Natural killer cell (primary cell): ENCODE data around the gene FPR3. TPM values are rescaled to one million over a fixed set of nuclear protein-coding genes. Genes with fewer than 3 reads are reported as not detected.

Experiments
- ATAC-seq, 3 donors: fragments of 150-1000 bp in 2 of 3; fragments of 200-7000 bp in 1 of 3; cut with Tn5 transposase; 1 replicate in 1 of 3; 2 replicates in 2 of 3; pipeline ENCODE4 v1.10.0; 2021; ENCODE audit warnings: mild to moderate bottlenecking in 2 of 3, moderate library complexity in 2 of 3
- DNase-seq, 2 donors: peaks; one replicate each; pipeline versions ENCODE4 v3.0.0 to v3.0.0-alpha.2; 2013 to 2021; ENCODE audit warnings: mixed read lengths in 1 of 2
- H3K27ac ChIP-seq: one replicate; pipeline ENCODE4 v1.5.1; 2013; ENCODE audit warnings: mild to moderate bottlenecking, low read length
- H3K27me3 ChIP-seq: one replicate; pipeline ENCODE4 v1.6.1; 2013; ENCODE audit warnings: low read length; ENCODE audit not compliant: control insufficient read depth, insufficient read depth
- H3K36me3 ChIP-seq: one replicate; pipeline ENCODE4 v1.6.1; 2013; ENCODE audit warnings: low read length; ENCODE audit not compliant: control insufficient read depth, insufficient read depth
- H3K4me1 ChIP-seq: one replicate; pipeline ENCODE4 v1.6.1; 2013; ENCODE audit warnings: low read length; ENCODE audit not compliant: control insufficient read depth, insufficient read depth
- H3K4me3 ChIP-seq: one replicate; pipeline ENCODE4 v1.5.1; 2013; ENCODE audit warnings: low read length
- H3K9me3 ChIP-seq: one replicate; pipeline ENCODE4 v1.6.1; 2013; ENCODE audit warnings: low read length; ENCODE audit not compliant: control insufficient read depth, insufficient read depth
- H3K27ac Mint-ChIP-seq, 2 donors: one replicate each; pipeline ENCODE4 v1.8.0; 2022; ENCODE audit warnings: mild to moderate bottlenecking in 2 of 2, mixed read lengths in 2 of 2, moderate library complexity in 1 of 2
- H3K27me3 Mint-ChIP-seq, 2 donors: one replicate each; pipeline ENCODE4 v1.8.0; 2022; ENCODE audit warnings: low read depth in 2 of 2, mixed read lengths in 2 of 2
- H3K36me3 Mint-ChIP-seq: one replicate; pipeline ENCODE4 v1.8.0; 2022; ENCODE audit warnings: mixed read lengths
- H3K4me1 Mint-ChIP-seq, 2 donors: one replicate each; pipeline ENCODE4 v1.8.0; 2022; ENCODE audit warnings: mixed read lengths in 2 of 2
- H3K4me3 Mint-ChIP-seq: one replicate; pipeline ENCODE4 v1.8.0; 2022; ENCODE audit warnings: mild to moderate bottlenecking, moderate library complexity, mixed read lengths
- H3K9me3 Mint-ChIP-seq, 2 donors: one replicate each; pipeline ENCODE4 v1.8.0; 2022; ENCODE audit warnings: mixed read lengths in 2 of 2
- WGBS: methylation state at CpG from one replicate; pipeline ENCODE4 v1.1.7; 2013; ENCODE audit warnings: missing lambda C conversion rate; ENCODE audit not compliant: insufficient coverage; 5-methylcytosine and 5-hydroxymethylcytosine counted together
- intact Hi-C: fragments of 100-400 bp; cut with micrococcal nuclease; formaldehyde crosslinking; loops from one replicate; pipeline ENCODE4 v1.14.2; 2022
- total RNA-seq, 4 donors: library from RNA; stranded (reverse); fragments of 120-200 nt in 1 of 4; gene quantifications; one replicate each; pipeline versions ENCODE4 v1.2.3 to v1.2.4, GENCODE V29; 2013 to 2022
- TF ChIP-seq, protein P1 (sequence below): fragments of 200-600 bp; IDR thresholded peaks from one replicate; pipeline ENCODE4 v1.8.0; 2022; ENCODE audit warnings: antibody characterized with exemption

Gene FPR3, protein sequence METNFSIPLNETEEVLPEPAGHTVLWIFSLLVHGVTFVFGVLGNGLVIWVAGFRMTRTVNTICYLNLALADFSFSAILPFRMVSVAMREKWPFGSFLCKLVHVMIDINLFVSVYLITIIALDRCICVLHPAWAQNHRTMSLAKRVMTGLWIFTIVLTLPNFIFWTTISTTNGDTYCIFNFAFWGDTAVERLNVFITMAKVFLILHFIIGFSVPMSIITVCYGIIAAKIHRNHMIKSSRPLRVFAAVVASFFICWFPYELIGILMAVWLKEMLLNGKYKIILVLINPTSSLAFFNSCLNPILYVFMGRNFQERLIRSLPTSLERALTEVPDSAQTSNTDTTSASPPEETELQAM
- under 1 TPM in 1 of 3 donors, not detected in 2; 0.28 TPM for total RNA-seq
- 0.29 TPM for total RNA-seq (2013)

DNA sequence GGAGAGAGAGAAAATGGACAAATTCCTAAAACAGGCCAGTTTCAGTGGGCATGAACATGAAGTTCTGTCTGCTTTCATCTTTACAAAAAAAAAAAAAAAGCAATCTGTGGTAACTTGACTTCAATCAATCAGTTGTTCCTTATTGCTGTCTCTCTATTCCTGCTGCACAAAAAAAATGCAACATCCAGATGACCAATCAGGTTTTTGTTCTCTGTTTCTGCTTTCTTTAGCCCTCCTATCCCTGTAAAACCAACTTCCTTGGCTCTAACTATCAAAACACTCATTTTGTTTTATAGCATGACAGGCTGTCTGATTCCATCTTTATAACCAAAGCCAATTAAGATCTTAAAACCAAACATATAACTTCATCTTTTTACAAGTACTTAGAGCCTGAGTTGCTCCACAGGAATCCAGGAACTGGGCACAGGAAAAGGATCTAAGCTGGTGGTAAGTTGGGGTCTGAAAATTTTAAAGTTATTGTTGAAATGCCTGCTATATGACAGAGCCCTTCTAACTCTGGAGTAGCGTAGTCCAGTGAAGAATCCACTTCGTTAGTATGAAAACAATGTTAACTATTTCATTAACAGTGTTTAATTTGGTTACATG lies at the start of gene FPR3:
Gene FPR3 (plus strand): TSS at position 273 of the 606 bp plus-strand sequence. CDS start 28,592 bp downstream, outside the sequence.
- no peak for ATAC-seq
- TF ChIP-seq, protein P1, sequence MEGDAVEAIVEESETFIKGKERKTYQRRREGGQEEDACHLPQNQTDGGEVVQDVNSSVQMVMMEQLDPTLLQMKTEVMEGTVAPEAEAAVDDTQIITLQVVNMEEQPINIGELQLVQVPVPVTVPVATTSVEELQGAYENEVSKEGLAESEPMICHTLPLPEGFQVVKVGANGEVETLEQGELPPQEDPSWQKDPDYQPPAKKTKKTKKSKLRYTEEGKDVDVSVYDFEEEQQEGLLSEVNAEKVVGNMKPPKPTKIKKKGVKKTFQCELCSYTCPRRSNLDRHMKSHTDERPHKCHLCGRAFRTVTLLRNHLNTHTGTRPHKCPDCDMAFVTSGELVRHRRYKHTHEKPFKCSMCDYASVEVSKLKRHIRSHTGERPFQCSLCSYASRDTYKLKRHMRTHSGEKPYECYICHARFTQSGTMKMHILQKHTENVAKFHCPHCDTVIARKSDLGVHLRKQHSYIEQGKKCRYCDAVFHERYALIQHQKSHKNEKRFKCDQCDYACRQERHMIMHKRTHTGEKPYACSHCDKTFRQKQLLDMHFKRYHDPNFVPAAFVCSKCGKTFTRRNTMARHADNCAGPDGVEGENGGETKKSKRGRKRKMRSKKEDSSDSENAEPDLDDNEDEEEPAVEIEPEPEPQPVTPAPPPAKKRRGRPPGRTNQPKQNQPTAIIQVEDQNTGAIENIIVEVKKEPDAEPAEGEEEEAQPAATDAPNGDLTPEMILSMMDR: no peak
- intact Hi-C loops: no loop called here
- Histone ChIP-seq H3K4me3 (no peak within 1 kb of the TSS), H3K27ac (no peak within 1 kb of the TSS), H3K9me3 (peaks cover 8% of the 10 kb centered on the region), H3K27me3 (no peaks in the 10 kb centered on the region), H3K36me3 (no peaks in the 10 kb centered on the region), H3K4me1 (peaks cover 4% of the 10 kb centered on the region)
- Mint-ChIP-seq H3K27me3 (peaks cover 7 to 14% of the 10 kb centered on the region in 2 donors), H3K4me1 (no peaks in the 10 kb centered on the region), H3K4me3 (no peak within 1 kb of the TSS), H3K36me3 (no peaks in the 10 kb centered on the region), H3K27ac (no peak within 1 kb of the TSS), H3K9me3 (peaks cover 0 to 2% of the 10 kb centered on the region in 2 donors)
- DNase-seq: no peak
- WGBS: 100% methylated on average over 1 of the region's 2 CpGs

DNA sequence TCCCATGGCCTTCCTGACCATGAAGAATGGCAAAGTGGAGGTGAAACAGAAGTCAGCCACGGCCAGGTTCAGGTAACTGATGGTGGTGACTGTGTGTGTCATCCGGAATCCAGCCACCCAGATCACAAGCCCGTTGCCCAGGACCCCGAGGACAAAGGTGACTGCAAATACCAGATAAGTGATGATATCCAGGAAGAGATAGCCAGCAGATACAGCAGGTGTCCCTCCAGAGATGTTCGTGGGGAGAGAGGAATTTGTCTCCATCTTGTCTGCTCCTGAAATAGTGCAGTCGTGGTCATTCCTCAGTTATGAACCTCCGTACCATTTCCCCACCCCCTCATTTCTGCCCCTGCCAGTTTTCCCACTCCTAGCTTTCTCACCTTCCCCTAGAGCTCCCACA lies 48.2 kb upstream of the FPR3 start:
- H3K9me3 Mint-ChIP-seq: peaks cover 0 to 3% of the 10 kb centered on the region in 2 donors
- H3K36me3 Mint-ChIP-seq: no peaks in the 10 kb centered on the region
- TF ChIP-seq, protein P1: no peak
- H3K27me3 Mint-ChIP-seq: peaks cover 0 to 7% of the 10 kb centered on the region in 2 donors
- H3K4me1 Mint-ChIP-seq: no peaks in the 10 kb centered on the region
- intact Hi-C loops: no loop called here
- Histone ChIP-seq H3K36me3 (no peaks in the 10 kb centered on the region), H3K27ac (no peak overlapping the region), H3K4me3 (no peak overlapping the region), H3K9me3 (no peaks in the 10 kb centered on the region), H3K4me1 (no peaks in the 10 kb centered on the region), H3K27me3 (no peaks in the 10 kb centered on the region)
- ATAC-seq (no peak), DNase-seq (no peak)
- H3K4me3 Mint-ChIP-seq: no peak overlapping the region
- no peak overlapping the region for H3K27ac Mint-ChIP-seq
- 87% methylated on average over 7 of the region's 7 CpGs for WGBS

DNA sequence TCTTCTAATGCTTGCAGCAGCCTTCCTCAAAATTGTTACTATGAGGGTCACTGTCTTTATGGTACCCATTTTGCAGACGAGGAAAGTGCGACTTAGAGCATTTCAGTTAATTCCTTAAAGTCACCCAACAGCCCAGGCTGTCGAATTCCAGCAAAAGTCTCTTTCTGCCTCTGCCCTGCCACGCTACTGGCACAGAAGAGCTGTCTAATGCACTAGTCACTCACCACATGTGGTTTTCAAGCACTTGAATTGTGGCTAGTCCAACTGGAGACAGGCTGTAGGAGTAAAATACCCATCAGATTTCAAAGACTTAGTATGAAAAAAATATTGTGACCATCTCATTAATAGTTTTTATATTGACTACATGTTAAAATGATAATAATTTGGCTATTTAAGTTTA lies 45.0 kb upstream of the FPR3 start:
- ATAC-seq (no peak), DNase-seq (no peak)
- WGBS: 73% methylated on average over 4 of the region's 4 CpGs
- Mint-ChIP-seq H3K4me3 (no peak overlapping the region), H3K9me3 (peaks cover 2 to 3% of the 10 kb centered on the region in 2 donors), H3K4me1 (no peaks in the 10 kb centered on the region), H3K36me3 (no peaks in the 10 kb centered on the region), H3K27me3 (peaks cover 0 to 4% of the 10 kb centered on the region in 2 donors), H3K27ac (no peak overlapping the region)
- H3K27ac ChIP-seq: no peak overlapping the region
- H3K27me3 ChIP-seq: no peaks in the 10 kb centered on the region
- no peak overlapping the region for H3K4me3 ChIP-seq
- peaks cover 4% of the 10 kb centered on the region for H3K9me3 ChIP-seq
- intact Hi-C loops: no loop called here
- peaks cover 6% of the 10 kb centered on the region for H3K4me1 ChIP-seq
- TF ChIP-seq, protein P1: no peak
- no peaks in the 10 kb centered on the region for H3K36me3 ChIP-seq
